Left kidney (tissue), 1 donor: ENCODE data around the gene GOLGA7B. TPM values are rescaled to one million over a fixed set of nuclear protein-coding genes. Genes with fewer than 3 reads are reported as not detected.

ENCODE experiments used
- polyA plus RNA-seq: library from polyadenylated mRNA; unstranded; fragments of 120-200 nt; gene quantifications from one replicate; pipeline ENCODE4 v1.2.1, GENCODE V29; 2013; ENCODE audit not compliant: insufficient read length

Gene GOLGA7B
- polyA plus RNA-seq, 1 donor, result 1.2 TPM

Other genes with a start within 250 kb of the GOLGA7B start
- gene MORN4, start 216.3 kb upstream of the GOLGA7B start, polyA plus RNA-seq, result 24.7 TPM
- 18.1 TPM for gene PI4K2A, start 209.2 kb upstream of the GOLGA7B start, polyA plus RNA-seq
- gene AVPI1, start 162.6 kb upstream of the GOLGA7B start, polyA plus RNA-seq, result 4.0 TPM
- gene MARVELD1, start 136.1 kb upstream of the GOLGA7B start, polyA plus RNA-seq, result 40.7 TPM
- 35.1 TPM for gene ZFYVE27, start 112.7 kb upstream of the GOLGA7B start, polyA plus RNA-seq
- 0.07 TPM for gene SFRP5, start 77.8 kb upstream of the GOLGA7B start, polyA plus RNA-seq
- gene CRTAC1, start 180.8 kb downstream of the GOLGA7B start, polyA plus RNA-seq, result 24.7 TPM